Memory B cell (primary cell): ENCODE results near the gene MDK.

Experiments
- ATAC-seq: fragments of 150-1000 bp; cut with Tn5 transposase; 2 replicates; pipeline ENCODE4 v1.10.0; 2021; ENCODE audit warnings: low read depth, mild to moderate bottlenecking, moderate library complexity
- DNase-seq, 2 donors: peaks; one replicate each; pipeline ENCODE4 v3.0.0; 2022; ENCODE audit warnings: low spot score in 2 of 2
- H3K27ac Mint-ChIP-seq: one replicate; pipeline ENCODE4 v1.8.0; 2022; ENCODE audit warnings: mild to moderate bottlenecking, moderate library complexity, mixed read lengths
- H3K27me3 Mint-ChIP-seq: one replicate; pipeline ENCODE4 v1.8.0; 2022; ENCODE audit warnings: mixed read lengths
- H3K36me3 Mint-ChIP-seq: one replicate; pipeline ENCODE4 v1.8.0; 2022; ENCODE audit warnings: mild to moderate bottlenecking, mixed read lengths
- H3K4me1 Mint-ChIP-seq: one replicate; pipeline ENCODE4 v1.8.0; 2022; ENCODE audit warnings: mixed read lengths
- H3K4me3 Mint-ChIP-seq: one replicate; pipeline ENCODE4 v1.8.0; 2022; ENCODE audit warnings: mild to moderate bottlenecking, moderate library complexity, mixed read lengths
- H3K9me3 Mint-ChIP-seq: one replicate; pipeline ENCODE4 v1.8.0; 2022; ENCODE audit warnings: mixed read lengths

Gene MDK

DNA sequence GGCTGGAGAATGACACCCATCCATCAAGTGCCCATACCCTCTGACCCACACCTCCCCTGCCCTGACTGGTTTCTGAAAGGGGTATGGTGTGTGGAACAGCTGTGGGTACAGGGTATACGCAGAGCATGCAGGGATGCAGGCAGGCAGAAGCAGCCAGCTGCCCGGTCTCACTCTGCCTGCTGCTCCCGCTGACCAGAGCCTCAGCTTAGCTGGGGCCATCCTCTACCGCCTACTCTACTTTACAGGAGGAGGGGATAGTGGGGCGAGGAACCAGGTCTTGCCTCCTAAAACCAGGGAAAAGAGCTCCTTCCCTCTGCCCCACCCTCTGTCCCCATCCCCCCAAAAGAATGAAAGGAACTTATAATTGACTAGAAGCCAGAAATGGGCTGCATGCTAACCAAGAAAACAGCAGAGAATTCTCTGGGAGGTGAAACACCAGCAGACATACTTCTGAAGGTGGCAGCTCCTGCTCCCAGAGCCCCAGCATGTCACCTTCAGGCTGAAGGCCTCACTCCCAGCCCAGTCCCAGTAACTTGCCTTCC, 23.1 kb downstream of the MDK start:
- DNase-seq = no peak
- H3K4me1 Mint-ChIP-seq = no peaks in the 10 kb centered on the region
- H3K27me3 Mint-ChIP-seq = no peaks in the 10 kb centered on the region
- no peak for ATAC-seq
- H3K4me3 Mint-ChIP-seq = no peak overlapping the region
- H3K27ac Mint-ChIP-seq = no peak overlapping the region
- H3K36me3 Mint-ChIP-seq = peaks cover 43% of the 10 kb centered on the region
- no peaks in the 10 kb centered on the region for H3K9me3 Mint-ChIP-seq

DNA sequence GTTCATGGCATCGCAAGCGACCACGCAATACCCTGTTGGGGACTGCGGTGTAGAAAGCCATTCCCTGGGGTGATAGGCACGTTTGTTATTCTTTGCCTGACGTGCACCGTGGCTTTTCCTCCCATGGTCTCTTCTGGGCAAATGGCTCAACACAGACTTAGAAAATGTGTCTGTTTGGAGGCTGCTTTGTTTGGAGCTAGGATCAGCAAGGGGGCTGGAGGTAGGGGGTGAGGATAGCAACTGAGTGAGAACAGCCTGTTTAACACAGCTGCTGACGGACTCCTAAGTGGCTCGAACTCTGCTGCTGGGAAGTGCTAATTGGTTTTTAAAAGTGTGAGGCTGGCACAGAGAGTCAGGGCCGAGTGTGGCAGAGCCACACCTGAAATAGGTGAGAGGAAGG, 26.2 kb downstream of the MDK start:
- no peaks in the 10 kb centered on the region for H3K27me3 Mint-ChIP-seq
- H3K36me3 Mint-ChIP-seq = peaks cover 32% of the 10 kb centered on the region
- no peak overlapping the region for H3K4me3 Mint-ChIP-seq
- no peak for ATAC-seq
- no peaks in the 10 kb centered on the region for H3K4me1 Mint-ChIP-seq
- no peaks in the 10 kb centered on the region for H3K9me3 Mint-ChIP-seq
- no peak for DNase-seq
- no peak overlapping the region for H3K27ac Mint-ChIP-seq

GRCh38 chr11:46408407-46408986, 27.0 kb downstream of the MDK start:
- Mint-ChIP-seq H3K4me3 (no peak overlapping the region), H3K27me3 (no peaks in the 10 kb centered on the region), H3K4me1 (no peaks in the 10 kb centered on the region), H3K36me3 (peaks cover 26% of the 10 kb centered on the region), H3K27ac (no peak overlapping the region), H3K9me3 (no peaks in the 10 kb centered on the region)
- ATAC-seq (no peak), DNase-seq (no peak)

GRCh38 chr11:46410021-46410420, 28.6 kb downstream of the MDK start:
- no peak overlapping the region for H3K27ac Mint-ChIP-seq
- H3K4me3 Mint-ChIP-seq = no peak overlapping the region
- ATAC-seq (no peak), DNase-seq (no peak)
- no peaks in the 10 kb centered on the region for H3K9me3 Mint-ChIP-seq
- H3K4me1 Mint-ChIP-seq = no peaks in the 10 kb centered on the region
- peaks cover 32% of the 10 kb centered on the region for H3K36me3 Mint-ChIP-seq
- H3K27me3 Mint-ChIP-seq = no peaks in the 10 kb centered on the region

GRCh38 chr11:46413760-46414465, 32.4 kb downstream of the MDK start:
- Mint-ChIP-seq H3K9me3 (no peaks in the 10 kb centered on the region), H3K4me1 (no peaks in the 10 kb centered on the region), H3K4me3 (no peak overlapping the region), H3K27ac (no peak overlapping the region), H3K36me3 (peaks cover 32% of the 10 kb centered on the region), H3K27me3 (no peaks in the 10 kb centered on the region)
- no peak for ATAC-seq
- DNase-seq = no peak

GRCh38 chr11:46414466-46414796, 33.0 kb downstream of the MDK start:
- ATAC-seq = no peak
- no peak overlapping the region for H3K27ac Mint-ChIP-seq

DNA sequence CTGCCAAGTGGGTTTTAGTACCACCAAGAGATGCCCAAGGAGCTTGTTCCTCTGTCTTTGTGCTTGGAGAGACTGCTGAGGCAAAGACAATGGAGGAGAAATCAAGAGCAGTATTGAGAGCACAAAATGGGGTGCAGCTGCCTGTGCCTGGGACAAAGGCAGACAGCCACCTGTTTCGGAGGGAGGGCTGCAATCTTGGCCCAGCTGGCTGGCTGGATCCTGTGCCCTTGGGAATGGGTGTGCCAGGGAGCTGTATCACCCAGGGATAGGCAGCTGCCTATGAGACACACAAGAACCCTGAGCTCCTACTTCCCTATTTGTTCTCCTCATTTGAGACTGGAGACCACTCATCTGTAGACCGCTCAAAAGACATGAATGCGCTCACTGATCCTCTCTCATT, 33.4 kb downstream of the MDK start:
- Mint-ChIP-seq H3K27ac (no peak overlapping the region), H3K4me3 (no peak overlapping the region)

More at GRCh38 chr11:46414466-46414796, 33.0 kb downstream of the MDK start:
- no peak for DNase-seq
- peaks cover 31% of the 10 kb centered on the region for H3K36me3 Mint-ChIP-seq
- H3K4me1 Mint-ChIP-seq = no peaks in the 10 kb centered on the region
- H3K4me3 Mint-ChIP-seq = no peak overlapping the region
- no peaks in the 10 kb centered on the region for H3K9me3 Mint-ChIP-seq
- no peaks in the 10 kb centered on the region for H3K27me3 Mint-ChIP-seq

DNA sequence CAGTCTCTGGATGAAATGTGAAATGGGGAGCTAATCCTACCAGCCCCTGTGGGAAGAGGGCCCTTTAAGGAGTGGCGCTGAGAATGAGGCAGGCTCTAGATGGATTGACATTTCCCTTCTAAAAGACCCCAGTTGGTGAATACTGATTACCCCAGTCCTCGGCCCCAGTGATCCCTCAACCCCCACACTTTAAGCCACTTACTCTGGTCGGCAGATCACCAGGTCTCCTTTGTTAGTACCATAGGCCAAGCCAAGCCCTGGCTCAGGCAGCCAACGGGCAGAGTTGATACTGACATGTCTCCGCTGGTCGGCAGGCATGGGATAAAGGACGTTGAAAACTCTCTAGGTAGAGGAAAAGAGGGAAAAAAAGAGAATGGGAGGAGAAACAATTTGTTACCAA, 36.2 kb downstream of the MDK start:
- no peak overlapping the region for H3K27ac Mint-ChIP-seq
- H3K4me3 Mint-ChIP-seq = no peak overlapping the region
- H3K9me3 Mint-ChIP-seq = no peaks in the 10 kb centered on the region
- H3K36me3 Mint-ChIP-seq = peaks cover 39% of the 10 kb centered on the region
- no peaks in the 10 kb centered on the region for H3K27me3 Mint-ChIP-seq
- no peaks in the 10 kb centered on the region for H3K4me1 Mint-ChIP-seq
- DNase-seq (no peak), ATAC-seq (no peak)

More for the DNA sequence above, 33.4 kb downstream of the MDK start:
- Mint-ChIP-seq H3K27me3 (no peaks in the 10 kb centered on the region), H3K36me3 (peaks cover 29% of the 10 kb centered on the region), H3K4me1 (no peaks in the 10 kb centered on the region), H3K9me3 (no peaks in the 10 kb centered on the region)
- no peak for ATAC-seq
- DNase-seq = no peak

GRCh38 chr11:46418751-46419150, 37.3 kb downstream of the MDK start:
- H3K4me3 Mint-ChIP-seq = no peak overlapping the region
- H3K27ac Mint-ChIP-seq = no peak overlapping the region
- DNase-seq (no peak), ATAC-seq (no peak)
- peaks cover 41% of the 10 kb centered on the region for H3K36me3 Mint-ChIP-seq
- no peaks in the 10 kb centered on the region for H3K4me1 Mint-ChIP-seq
- H3K9me3 Mint-ChIP-seq = no peaks in the 10 kb centered on the region
- H3K27me3 Mint-ChIP-seq = no peaks in the 10 kb centered on the region

- H3K27me3 Mint-ChIP-seq = no peaks in the 10 kb centered on the region
- DNase-seq = no peak
- H3K9me3 Mint-ChIP-seq = no peaks in the 10 kb centered on the region
- no peaks in the 10 kb centered on the region for H3K4me1 Mint-ChIP-seq
- peaks cover 30% of the 10 kb centered on the region for H3K36me3 Mint-ChIP-seq
- H3K27ac Mint-ChIP-seq = no peak overlapping the region
- ATAC-seq = no peak
- no peak overlapping the region for H3K4me3 Mint-ChIP-seq
Measured at GRCh38 chr11:46420513-46420912, 39.0 kb downstream of the MDK start.

- no peak for ATAC-seq
- DNase-seq = no peak
- H3K4me1 Mint-ChIP-seq = no peaks in the 10 kb centered on the region
- no peak overlapping the region for H3K27ac Mint-ChIP-seq
- H3K36me3 Mint-ChIP-seq = peaks cover 25% of the 10 kb centered on the region
- H3K27me3 Mint-ChIP-seq = no peaks in the 10 kb centered on the region
- H3K9me3 Mint-ChIP-seq = no peaks in the 10 kb centered on the region
- no peak overlapping the region for H3K4me3 Mint-ChIP-seq
Measured at GRCh38 chr11:46421257-46421880, 39.9 kb downstream of the MDK start.

GRCh38 chr11:46422588-46422987, 41.1 kb downstream of the MDK start:
- Mint-ChIP-seq H3K27me3 (no peaks in the 10 kb centered on the region), H3K9me3 (no peaks in the 10 kb centered on the region), H3K36me3 (peaks cover 28% of the 10 kb centered on the region), H3K27ac (no peak overlapping the region), H3K4me3 (no peak overlapping the region), H3K4me1 (no peaks in the 10 kb centered on the region)
- ATAC-seq = no peak
- no peak for DNase-seq

DNA sequence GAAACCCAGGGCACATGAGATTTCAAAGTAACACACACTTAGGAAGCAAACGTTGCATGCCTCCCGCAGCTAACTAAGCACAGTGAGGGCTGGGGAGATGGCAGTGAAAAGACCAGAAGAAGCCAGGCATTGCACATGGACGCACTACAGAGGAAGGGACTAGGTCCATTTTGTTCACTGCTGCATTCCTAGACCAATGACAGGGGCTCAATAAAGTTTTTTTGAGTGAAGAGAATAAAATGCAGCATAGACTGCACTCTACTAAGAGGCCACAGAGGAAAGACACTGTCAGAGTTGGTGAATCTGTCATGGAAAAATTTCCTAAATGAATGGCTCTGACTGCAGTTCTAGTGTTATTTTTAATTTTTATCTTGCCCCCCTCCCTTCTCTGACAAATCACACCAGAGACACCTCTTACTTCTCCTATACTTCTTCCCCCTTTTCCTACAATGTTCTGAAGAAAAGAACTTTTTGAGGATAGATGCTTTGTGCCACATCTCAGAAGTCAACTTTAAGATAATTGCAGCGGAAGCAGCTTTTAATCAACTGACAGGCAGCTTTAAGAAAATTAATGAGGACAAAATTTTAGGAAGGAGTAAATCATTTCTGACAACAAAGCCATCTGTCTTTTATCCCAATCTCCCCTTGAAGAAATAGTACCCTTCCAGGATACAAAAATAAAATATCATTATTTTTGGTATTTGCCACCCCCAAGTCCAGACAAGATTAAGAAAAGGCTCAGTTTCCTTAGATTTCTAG, 44.9 kb downstream of the MDK start:
- H3K36me3 Mint-ChIP-seq = peaks cover 36% of the 10 kb centered on the region
- no peak for ATAC-seq
- H3K4me1 Mint-ChIP-seq = no peaks in the 10 kb centered on the region
- no peaks in the 10 kb centered on the region for H3K9me3 Mint-ChIP-seq
- no peak overlapping the region for H3K4me3 Mint-ChIP-seq
- no peak overlapping the region for H3K27ac Mint-ChIP-seq
- H3K27me3 Mint-ChIP-seq = no peaks in the 10 kb centered on the region
- no peak for DNase-seq

DNA sequence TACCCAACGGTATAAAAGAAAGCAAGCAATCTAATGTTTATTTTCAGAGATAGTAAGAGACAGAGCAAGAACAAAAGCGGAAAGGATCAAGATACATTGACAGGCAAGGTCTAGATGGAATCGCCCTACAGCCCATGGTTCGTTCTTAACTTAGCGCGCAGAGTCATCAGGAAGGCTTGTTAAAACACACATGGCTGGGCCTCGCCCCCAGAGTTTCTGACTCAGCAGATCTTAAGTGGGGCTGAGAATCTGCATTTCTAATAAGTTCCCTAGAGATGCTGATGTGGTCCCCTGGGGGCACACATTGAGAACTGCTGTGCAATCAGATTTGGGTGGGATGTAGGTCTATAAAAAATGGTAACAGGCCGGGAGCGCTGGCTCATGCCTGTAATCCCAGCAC, 45.9 kb downstream of the MDK start:
- no peaks in the 10 kb centered on the region for H3K9me3 Mint-ChIP-seq
- ATAC-seq (no peak), DNase-seq (no peak)
- H3K4me3 Mint-ChIP-seq = no peak overlapping the region
- no peaks in the 10 kb centered on the region for H3K27me3 Mint-ChIP-seq
- H3K36me3 Mint-ChIP-seq = peaks cover 35% of the 10 kb centered on the region
- H3K4me1 Mint-ChIP-seq = no peaks in the 10 kb centered on the region
- H3K27ac Mint-ChIP-seq = no peak overlapping the region
